ENCODE measurements around the gene CAVIN2.
A peak's percentile ranks its signal among the peaks of the same experiment; 100 is the strongest.

The CAVIN2 gene

DNA sequence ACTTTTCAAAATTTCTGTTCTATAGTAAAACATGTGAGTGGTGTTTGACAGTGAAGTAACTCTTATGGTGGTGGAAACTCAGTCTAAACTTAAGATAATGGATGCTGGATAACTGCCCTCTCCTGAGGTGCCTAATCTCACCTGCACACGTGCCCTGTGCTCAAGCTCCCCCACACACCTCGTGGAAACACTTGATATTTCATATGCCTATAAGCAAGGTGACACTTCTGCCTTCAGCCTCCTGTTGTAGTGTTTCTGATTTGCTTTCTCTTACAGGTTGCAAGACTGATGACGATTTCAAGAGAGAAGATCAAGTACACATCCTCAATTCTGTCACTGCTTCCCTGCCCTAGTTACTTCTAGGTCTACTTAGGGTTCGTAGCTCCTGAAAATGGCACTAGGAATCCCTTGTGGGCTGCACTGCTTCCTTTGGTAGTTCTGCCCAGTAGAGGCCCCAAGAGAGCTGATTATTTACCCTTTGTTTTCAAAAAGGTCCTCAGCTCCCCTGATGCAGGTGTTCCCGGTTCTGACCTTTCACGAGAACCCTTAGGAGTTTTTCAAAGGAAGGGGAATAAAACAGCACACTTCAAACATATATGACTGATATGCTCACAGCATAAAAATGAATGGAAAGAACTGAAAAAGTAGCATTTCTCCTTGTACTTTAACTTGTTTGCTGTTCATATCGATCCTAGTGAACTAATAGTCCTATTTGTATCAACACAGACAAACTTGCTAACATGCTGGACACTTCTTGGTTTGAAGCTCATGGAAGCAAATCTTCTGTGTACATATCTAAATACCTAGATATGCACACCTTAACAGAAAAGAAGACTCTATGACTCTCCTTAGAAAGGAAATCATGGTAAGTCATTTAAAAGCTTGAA, 6.7 kb downstream of the CAVIN2 start:
- DNase-seq, result no peak

DNA sequence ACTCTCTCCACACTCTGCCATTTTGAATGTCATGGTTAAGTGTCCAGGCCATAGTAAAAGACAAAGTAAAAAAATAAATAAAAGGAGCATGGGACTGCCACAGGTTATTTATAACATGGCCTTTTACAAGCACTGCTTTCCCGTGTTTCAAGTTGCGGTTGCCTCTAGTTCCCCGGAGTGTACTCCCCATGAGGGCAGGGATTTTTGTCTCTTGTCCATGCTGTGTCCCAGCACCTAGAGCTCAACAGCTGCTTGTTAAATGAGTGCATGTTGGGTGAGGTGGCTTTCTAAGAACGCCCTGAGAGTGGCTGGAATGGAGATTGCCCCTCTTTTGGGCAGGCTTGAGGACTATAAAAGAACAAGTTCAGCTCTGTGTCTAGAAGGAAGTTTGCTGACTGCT, 8.4 kb downstream of the CAVIN2 start:
- no peak for DNase-seq

DNA sequence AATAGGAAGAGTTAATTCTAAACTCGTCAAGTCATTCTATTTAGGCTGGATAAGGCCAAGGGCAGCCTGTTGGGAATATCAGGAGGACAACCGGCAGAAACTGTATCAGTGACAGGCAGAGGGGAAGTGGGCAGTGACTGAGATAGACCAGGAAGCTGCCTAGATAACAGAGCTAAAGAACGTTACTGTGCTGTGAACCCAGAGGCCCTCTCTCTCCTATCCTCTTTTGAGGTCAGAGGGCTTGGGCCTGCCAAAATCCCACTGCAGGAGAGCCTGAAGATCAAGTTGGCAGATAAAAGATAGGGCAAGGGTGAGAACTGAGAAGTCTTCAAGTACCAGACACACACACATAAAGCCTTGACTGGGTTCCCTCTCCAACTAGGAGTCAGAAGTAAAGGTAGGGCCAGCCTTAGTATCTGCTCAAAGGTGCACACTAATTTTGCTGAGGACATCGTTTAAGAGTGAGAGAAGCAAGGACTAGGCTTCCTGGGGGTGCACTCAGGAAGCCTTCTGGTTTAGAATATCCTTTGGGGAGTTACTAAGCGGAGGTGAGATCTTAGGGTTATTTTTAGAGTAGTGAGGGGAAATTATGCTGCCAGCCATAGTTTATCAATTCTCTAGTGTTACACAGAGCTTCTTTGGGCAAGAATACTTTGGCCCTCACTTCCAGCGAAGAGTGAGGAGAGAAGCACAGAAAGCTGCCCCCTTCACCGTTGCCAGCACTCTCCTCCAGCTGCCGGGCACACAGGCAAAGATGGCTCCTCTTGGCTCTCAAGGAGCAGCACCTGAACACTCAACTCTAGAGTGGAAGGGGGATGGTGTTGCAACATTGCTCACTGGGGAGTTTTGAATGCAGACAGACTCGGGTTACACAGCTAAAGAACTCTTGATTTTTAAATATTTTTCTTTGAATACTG, 9.8 kb downstream of the CAVIN2 start:
- no peak for DNase-seq

DNA sequence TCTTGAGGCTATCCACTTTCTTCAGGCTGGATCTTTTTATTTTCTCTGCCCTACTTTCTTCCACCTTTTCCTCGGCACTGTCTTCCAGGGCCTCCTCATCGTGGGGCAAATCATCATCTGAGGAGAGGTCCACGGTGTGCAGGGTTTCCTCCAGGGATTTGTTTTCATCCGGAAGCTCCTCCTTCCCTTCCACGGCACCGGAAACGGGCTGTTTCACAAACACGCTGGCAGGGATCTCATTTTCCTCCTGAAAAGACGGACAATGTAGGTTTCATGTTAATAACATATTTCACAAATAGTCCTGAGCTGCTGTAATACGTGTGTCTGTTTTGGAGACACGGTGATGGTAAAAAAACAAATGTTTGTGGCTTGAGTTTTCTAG, 10.4 kb downstream of the CAVIN2 start:
- no peak for DNase-seq

DNA sequence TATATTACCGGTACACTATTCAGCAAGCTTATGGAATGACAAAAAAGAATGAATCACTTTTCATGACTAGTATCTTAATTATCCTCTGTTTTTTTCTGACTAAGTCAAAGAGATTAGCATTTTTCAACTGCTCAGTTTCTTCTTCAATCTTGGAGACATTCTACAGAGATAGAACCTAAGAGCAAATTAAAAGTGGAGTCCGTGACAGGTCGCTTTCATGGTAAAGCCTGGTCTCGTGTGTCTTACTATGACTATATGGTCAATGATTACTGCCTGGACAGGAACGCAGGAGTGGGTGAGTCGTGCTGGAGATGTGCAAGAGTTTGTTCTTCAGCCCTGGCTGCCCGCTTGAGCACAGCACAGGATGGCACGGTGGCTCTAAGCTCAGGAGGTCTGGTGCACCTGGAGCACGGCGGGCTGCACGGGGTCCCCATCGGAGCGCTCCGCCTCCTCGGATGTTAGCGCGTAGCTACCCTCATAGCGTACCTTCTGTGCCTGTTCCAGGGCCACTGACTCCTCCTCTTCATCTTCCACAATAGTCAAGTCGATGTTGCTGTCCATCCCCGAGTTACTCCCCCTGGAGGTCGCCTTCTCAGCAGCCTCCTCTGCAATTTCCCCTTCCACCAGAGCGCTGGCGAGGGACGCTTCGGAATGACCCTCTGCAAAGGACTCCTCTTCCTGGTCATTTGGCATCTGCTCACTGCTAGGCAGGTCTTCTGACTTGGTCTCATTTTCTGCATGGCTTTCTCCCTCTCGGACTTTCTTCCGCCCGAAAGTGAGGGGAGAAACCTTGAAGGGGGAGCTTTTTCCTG, 11.1 kb downstream of the CAVIN2 start:
- no peak for DNase-seq

DNA sequence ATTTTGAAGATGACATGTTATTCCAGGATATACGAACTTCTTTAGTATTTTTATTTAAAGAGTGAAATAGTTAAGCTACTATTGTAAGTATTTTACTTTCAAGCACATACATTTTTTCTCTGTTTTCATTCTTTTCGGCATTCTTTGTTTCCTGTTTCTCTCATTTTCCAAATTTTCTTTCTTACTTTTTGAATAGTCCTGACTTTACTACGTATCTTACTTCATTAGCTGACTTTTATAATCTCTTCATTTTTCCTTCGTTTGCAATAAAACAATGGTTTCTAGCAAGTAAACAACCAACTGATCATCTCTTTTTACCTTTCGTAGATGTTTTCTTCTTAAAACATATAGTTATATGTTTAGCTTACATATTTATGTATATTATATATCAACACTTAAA, 11.8 kb downstream of the CAVIN2 start:
- no peak for DNase-seq

DNA sequence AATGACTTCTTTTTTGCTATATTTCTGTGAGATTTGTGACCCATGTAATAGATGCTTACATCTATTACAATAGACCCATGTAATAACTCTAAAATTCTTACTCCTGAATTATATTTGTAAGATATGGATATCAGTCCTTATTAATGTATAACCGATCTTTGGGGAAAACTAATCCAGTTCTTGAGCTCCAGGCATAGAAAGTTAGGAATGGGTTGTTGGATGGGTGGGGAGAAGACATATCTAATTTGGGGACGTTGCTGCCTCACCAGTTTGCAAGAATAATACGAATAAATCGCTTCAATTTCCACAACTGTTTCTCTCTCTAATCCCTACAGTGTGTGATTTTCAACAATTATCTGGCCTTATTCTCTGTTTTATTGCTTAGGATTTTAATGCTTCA, 13.5 kb downstream of the CAVIN2 start:
- DNase-seq, result no peak

DNA sequence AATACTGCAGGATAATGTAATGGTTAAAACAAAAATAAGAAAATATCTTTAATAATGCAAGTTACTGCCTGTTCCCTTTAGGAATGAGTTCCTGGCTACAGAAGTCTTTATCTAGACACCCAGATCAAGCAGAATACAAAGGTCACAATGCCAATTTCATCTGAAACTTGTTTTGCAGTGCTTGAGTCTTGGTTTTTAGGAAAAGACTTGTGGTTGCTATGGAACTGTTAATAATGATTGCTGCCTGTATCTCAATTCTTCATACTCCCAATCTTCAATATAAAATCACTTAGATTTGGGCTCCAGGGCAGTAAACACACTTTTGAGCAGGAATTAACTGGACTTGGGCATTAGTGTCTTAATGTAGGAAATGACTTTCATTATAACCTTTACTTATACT, 14.2 kb downstream of the CAVIN2 start:
- DNase-seq, result no peak

DNA sequence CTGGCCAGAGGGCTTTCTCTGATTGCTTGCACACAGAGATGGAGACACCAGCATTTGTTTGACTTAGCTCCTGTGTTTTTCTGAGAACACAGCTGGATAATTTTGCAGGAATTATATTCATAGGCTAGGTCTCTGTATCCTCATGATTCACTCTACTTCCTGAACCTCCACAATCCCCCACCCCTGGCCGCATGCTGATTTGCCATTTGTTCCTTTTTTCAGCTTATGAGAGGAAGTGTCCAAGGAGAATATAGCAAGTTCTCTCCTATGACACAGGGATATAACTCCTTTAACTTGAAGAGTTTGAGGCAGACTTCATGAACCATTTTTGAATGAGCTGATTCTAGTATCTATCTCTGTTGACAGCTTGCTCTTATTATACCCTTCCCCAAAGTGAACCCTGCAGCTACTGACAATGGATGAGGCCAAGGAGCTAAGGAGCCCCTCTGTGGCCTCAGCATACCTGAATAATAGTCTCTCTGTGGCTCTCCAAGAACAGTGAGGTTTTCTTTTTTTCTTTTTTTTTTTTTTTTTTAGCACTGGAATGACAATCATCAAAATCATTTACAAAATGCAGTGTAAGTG, 15.4 kb downstream of the CAVIN2 start:
- no peak for DNase-seq

DNA sequence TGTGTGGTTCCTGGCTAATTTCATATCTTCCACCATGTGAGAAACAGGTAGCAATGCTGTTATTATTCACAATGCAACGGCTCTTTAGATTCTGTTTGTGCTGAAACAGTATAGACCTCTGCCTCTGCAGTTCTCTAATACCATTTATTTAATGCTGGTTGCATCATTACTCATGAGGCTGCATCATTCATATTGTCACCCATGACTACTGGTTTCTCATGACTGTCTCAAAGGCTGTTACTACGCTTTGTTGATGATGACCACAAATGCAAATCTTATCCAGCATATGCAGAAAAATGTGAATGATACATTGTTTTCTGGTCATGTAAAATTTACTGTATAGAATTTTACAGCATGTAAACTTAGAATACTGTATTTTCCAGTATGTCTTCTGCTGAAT, 22.5 kb downstream of the CAVIN2 start:
- DNase-seq, result no peak

DNA sequence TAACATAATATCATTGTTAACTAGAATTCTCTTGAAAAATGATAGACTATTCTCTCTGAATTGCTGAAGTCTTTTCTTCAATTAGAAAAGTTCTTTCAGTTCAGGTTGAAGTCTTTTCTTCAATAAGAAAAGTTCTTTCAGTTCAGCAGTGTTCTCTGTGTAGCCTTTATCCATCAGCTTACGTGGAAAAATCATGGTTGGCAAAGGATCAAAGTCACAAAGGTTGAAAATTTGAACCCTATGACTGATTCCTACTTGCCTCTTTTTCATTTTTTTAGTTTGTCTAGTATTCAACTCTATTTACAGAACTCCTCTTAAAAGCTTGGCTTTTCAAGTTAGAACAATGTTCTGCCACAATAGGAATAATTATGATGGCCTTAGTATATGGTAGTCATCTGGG, 25.8 kb downstream of the CAVIN2 start:
- no peak for DNase-seq

DNA sequence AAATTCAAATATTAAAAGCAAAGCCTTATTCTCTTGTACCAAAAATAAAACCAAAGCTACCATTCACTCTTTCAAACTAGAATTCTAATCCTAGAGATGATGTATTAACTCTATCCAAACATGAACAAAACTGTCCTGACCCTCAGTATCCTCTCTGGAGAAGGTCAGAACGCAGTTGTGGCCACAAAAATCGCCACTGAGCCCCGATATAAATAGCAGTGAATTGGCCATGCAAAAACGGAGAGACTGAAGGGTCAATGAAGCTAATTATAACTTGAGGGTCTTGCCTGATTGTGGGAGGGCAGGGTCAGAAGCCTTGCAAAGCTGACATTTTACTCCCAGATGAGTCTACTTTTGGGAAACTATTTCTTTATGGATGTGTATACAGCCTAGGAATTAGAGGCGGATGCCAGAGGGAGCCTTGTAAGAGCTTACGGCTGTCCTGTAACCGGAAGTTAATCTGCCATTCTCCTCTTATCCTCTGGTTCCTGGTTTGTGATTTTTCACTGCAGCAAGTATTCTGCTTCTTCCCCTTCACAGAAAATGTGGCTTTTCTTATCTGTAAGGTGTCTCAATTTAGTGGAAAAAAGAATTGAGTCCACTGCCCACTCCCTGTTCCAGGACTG, 28.1 kb downstream of the CAVIN2 start:
- no peak for DNase-seq

DNA sequence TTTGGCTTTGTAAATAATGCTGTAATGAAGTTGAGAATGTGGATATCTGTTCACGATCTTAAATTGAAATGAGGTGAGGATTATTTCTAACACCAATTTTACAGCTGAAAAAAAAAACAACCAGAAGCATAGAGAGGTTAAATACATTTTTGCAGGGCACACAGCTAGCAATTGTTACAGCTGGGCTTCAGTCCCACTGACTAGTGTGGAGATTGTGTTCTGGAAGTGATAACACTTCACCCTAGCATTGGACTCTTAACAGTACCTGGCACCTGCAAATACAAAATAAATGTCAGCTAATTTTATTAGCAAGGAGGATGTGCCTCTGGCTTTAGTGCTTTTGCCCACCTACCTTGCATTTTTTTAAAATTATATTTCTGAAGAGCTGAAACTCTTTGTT, 28.8 kb downstream of the CAVIN2 start:
- DNase-seq, result no peak

DNA sequence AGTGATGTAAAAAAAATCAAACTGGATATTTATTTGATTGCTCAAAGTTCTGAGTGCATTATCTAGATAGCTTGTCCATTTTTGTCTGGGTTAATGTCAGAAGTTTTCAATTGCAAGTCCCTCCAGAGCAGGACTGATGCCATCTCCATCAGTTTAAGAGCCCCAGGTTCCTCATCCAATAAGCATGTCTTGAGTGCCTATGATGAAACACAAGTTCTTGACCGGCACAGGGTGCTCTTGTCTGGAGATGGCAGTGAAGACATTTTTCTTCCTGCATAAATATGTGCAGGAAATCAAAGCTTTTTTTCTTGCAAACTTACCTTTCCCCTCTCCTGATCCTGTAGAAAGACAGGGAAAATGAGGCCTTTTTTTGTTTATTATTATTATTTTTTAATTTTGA, 31.9 kb downstream of the CAVIN2 start:
- no peak for DNase-seq

DNA sequence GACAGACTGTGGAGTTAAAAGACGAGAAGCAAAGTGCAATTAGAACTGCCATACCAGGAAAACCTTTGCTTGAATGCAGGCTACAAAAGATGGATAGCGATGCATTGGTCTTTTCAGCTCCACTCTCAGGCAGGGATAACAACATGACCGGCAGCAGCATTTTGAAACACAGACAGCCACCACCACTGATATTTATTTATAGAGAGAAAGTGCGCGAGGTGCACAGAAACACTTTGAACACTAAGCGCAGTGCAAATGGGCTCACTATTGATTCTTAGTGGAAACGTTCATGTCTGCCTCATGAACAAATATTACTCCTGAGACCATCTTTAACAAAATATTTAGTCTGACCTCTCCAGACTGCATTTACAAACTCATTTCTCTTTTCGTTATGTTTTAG, 32.9 kb downstream of the CAVIN2 start:
- no peak for DNase-seq

DNA sequence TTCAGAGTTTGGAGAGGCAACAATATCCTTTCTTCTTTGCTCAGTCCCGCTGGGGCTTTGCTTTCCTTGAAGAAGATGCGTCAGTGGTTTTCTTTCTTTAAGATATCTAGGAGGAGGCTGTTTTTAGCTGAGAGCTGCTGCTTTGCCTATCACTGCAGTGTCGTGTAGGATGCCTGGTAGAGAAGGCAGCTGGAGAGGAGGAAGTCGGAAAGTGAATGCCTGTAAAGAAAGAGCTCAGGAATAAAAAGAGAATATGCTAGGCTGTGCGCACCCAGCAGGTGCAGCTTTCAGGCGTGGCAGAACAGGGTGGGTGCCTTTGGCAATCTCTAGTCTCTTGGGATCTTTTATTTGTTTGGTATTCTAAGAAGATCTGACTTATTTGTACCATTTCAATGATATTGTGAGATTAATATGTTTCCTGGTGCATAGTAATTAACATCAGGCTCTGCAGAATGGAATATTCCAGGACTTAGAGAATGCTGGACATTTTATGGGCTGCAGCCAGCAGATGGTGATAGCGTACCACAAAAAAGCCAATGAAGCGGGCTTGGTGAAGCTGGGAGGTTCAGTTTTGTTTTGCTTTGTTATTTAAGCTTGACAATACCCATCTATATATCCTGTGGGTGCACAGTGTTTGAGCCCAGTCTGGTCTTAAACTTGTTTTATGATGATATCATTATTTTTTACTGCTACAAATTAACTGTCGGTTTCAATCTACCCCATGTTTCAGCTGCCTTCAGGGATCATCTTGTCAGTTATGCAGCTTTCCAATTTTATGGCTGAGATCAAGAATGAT, 34.9 kb downstream of the CAVIN2 start:
- DNase-seq, result peak in 54 of 58 donors; percentile 20 to 83 (median 57)

DNA sequence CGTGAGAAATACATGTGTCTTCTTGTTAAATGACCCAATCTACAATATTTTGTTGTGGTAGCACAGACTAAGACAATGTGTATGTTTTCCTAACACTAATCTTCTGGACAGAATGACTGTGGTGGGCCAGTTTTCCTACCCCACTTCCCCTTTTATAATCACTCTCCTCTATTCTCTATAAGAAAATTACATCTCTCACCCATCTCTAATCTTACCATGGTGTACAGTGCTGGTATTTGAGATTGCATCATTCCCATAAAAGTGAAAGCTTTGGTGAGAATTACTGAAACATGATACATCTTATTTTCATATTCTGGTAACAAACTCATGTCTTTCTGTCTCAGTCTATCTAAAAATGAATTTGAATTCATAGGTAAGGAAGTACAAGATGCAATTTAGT, 40.5 kb downstream of the CAVIN2 start:
- DNase-seq, result no peak

DNA sequence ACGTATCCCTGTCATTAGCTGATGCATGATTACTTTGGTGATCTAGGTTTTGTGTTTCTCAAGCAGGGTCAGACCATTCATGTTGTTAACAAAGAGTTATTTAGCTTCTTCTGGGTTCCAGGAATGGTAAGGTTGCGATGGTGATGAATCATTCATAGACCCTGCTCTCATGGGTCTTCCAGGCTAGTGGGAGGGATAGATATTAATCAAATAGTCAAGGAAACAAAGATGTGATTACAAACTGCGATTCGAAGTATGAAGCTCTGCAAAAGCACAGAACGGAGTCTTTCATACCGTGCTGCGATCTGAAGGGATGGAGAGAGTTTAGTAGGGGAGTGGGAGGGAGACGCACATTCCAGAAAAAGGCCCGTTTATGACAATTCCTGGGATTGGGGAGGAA, 42.1 kb downstream of the CAVIN2 start:
- no peak for DNase-seq

DNA sequence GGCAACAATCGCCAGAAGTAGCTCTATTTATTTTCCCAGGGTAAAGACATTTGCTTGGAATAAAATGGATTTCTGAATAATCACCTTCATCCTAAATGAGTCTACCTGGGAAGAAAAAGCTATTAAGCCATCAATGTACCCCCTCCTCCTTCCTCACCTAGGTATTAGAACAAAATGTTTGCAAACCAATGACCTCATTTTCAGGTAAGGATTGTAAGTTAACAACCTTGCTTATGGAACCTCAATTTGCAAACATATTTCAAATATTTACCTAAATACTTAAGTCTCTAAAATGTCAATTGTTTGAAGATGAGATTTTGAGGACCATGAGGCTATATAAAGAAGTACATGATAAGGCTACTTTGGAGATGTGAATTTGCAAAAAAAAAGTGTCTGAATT, 43.9 kb downstream of the CAVIN2 start:
- DNase-seq, result no peak

DNA sequence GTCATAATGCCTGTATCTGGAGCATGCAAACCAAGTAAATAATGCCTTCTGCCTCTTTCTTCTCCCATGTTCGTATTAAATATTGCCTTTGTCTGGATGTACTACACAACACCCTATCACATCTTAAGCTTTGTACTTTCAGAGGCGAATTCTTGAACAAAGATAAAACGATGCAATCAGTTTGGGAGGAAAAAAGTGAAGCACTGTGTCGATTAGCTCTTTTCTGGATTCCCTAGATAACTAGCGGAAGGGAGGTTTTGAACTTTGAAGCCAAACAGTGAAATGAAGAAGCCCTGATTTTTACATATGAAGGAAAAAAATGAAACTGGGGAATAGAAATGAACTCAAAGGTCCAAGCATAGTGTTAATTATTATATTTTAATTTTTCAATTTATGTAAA, 44.7 kb downstream of the CAVIN2 start:
- no peak for DNase-seq

All from anterior cingulate cortex (tissue), 58 donors.